Mucosa of descending colon (tissue), 3 donors: Measurements from ENCODE around the gene PPM1B. TPM values are rescaled to one million over a fixed set of nuclear protein-coding genes. Genes with fewer than 3 reads are reported as not detected.
A peak's percentile ranks its signal among the peaks of the same experiment; 100 is the strongest.

Experiments
- ATAC-seq: fragments of 200-7000 bp; cut with Tn5 transposase; one replicate; pipeline ENCODE4 v1.9.1; 2020; ENCODE audit warnings: mild to moderate bottlenecking, moderate library complexity
- DNase-seq, 3 donors: peaks; one replicate each; pipeline ENCODE4 v3.0.0-alpha.2; 2020
- H3K36me3 ChIP-seq: fragments of 200-600 bp; one replicate; pipeline ENCODE4 v1.8.0; 2021; ENCODE audit warnings: low read depth, mild to moderate bottlenecking
- H3K4me1 ChIP-seq: fragments of 200-600 bp; one replicate; pipeline ENCODE4 v1.8.0; 2021; ENCODE audit warnings: low read depth, mild to moderate bottlenecking
- H3K4me3 ChIP-seq: fragments of 200-600 bp; one replicate; pipeline ENCODE4 v1.8.0; 2021; ENCODE audit warnings: mild to moderate bottlenecking
- H3K9me3 ChIP-seq: fragments of 200-600 bp; one replicate; pipeline ENCODE4 v1.8.0; 2021; ENCODE audit warnings: mild to moderate bottlenecking
- intact Hi-C, 2 donors: fragments of 100-400 bp; cut with DNase I in 1 of 2; cut with micrococcal nuclease in 1 of 2; formaldehyde crosslinking; loops; one replicate each; pipeline versions ENCODE4 v1.11.0 to v1.11.1; 2022; cut with DNase I, micrococcal nuclease
- total RNA-seq, 3 donors: library from RNA; stranded (reverse); fragmentation: NEBNext Ultra II Directional in 2 of 3; extraction: Animal tissue kit (Norgen Biotek cat#: 25700) in 2 of 3; gene quantifications; one replicate each; pipeline versions ENCODE4 v1.2.1 to v1.2.4, GENCODE V29; 2021 to 2023
- TF ChIP-seq, protein P1 (sequence below): fragments of 200-600 bp; IDR thresholded peaks from one replicate; pipeline ENCODE4 v1.8.0; 2022; ENCODE audit warnings: antibody characterized with exemption, mild to moderate bottlenecking
- donor health status: DM: no; HTN: no; CAD: no; lungs with moderate emphysema.
- donor health status: DM: no; HTN: no; CAD: no.
- donor health status: DM: no; HTN: yes; CAD: no.

The PPM1B gene
- total RNA-seq, 3 donors from 2014 or later, result 59.8 to 75.4 (median 65.2) TPM

DNA sequence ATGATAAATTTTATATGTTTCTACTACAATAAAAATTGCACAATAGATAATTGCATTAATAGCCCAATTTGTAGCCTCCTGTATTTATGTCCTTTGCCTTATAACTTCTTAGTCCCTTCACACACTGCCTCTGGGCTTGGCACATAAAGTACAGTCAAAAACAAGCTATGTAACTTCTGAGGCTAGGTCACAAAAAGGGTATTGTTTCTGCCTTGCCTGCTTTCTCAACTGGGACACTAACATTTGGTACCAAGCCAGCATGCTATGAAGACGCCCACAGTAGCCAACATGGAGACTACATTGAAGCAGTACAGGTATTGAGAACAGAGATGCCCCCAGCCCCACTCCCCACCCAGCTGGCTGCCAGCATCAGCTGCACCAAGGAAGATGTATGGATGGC, 101.2 kb downstream of the PPM1B start:
- ATAC-seq, result no peak

DNA sequence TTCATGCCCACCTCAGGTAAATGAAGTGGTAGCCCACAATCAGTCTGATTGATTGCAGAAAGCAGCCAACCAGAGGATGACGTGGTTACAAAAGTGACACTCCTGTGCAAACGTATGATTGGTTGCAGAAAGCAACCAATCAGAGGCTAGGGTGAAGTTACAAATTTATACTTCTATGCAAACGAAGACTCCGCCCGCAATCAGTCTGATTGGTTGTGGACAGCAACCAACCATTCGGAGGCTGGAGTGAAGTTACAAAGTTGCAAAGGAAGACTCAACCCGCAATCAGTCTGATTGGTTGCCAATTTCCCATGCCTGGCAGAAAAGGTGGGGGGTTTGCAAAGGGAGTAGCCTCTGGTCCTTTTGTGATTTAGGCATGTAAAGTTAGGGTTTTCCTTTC, 102.6 kb downstream of the PPM1B start:
- Histone ChIP-seq H3K36me3 (no peaks in the 10 kb centered on the region), H3K4me1 (no peaks in the 10 kb centered on the region), H3K9me3 (no peaks in the 10 kb centered on the region), H3K4me3 (no peak overlapping the region)
- TF ChIP-seq, protein P1, sequence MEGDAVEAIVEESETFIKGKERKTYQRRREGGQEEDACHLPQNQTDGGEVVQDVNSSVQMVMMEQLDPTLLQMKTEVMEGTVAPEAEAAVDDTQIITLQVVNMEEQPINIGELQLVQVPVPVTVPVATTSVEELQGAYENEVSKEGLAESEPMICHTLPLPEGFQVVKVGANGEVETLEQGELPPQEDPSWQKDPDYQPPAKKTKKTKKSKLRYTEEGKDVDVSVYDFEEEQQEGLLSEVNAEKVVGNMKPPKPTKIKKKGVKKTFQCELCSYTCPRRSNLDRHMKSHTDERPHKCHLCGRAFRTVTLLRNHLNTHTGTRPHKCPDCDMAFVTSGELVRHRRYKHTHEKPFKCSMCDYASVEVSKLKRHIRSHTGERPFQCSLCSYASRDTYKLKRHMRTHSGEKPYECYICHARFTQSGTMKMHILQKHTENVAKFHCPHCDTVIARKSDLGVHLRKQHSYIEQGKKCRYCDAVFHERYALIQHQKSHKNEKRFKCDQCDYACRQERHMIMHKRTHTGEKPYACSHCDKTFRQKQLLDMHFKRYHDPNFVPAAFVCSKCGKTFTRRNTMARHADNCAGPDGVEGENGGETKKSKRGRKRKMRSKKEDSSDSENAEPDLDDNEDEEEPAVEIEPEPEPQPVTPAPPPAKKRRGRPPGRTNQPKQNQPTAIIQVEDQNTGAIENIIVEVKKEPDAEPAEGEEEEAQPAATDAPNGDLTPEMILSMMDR, result no peak
- ATAC-seq (no peak), DNase-seq (no peak)
- intact Hi-C loops, result no loop called here

More for the DNA sequence above, 101.2 kb downstream of the PPM1B start:
- intact Hi-C loops, result no loop called here
- Histone ChIP-seq H3K36me3 (no peaks in the 10 kb centered on the region), H3K4me1 (no peaks in the 10 kb centered on the region), H3K4me3 (no peak overlapping the region), H3K9me3 (no peaks in the 10 kb centered on the region)
- TF ChIP-seq, protein P1, result no peak
- no peak for DNase-seq

DNA sequence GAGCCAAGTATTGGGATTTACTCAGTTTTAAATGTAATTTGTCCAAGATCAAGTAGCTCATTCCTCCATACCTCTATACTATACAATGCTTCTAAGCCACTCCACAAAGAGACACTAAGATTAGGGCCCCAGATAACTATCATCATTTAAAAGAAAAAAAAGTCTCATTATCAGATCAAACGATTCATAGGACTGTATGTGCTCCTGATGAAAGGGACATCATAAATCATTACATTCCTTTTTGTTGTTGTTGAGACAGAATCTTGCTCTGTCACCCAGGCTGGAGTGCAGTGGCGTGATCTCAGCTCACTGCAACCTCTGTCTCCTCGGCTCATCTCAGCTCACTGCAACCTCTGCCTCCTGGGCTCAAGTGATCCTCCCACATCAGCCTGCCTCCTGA, 104.4 kb downstream of the PPM1B start:
- ATAC-seq (no peak), DNase-seq (no peak)
- Histone ChIP-seq H3K36me3 (no peaks in the 10 kb centered on the region), H3K4me1 (peaks cover 6% of the 10 kb centered on the region), H3K4me3 (no peak overlapping the region), H3K9me3 (no peaks in the 10 kb centered on the region)
- TF ChIP-seq, protein P1, result no peak
- intact Hi-C loops, result no loop called here

DNA sequence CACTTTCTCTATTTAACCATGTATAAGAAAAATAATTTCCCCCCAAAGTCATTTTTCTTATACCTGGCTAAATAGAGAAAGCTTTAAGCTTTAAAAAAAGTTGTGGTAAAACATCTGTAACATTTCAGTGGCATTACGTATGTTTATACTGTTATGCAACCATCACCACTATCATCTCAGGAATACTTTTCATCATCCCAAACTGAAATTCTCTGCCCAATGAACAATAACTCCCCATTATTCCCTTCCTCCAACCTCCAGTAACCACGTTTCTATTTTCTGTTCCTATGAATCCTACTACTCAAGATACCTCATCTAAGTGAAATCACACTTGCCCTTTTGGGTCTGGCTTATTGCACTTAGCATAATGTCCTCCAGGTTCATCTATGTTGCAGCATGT, 104.9 kb downstream of the PPM1B start:
- Histone ChIP-seq H3K36me3 (no peaks in the 10 kb centered on the region), H3K9me3 (no peaks in the 10 kb centered on the region), H3K4me1 (peaks cover 8% of the 10 kb centered on the region), H3K4me3 (no peak overlapping the region)
- TF ChIP-seq, protein P1, result no peak
- DNase-seq, result no peak
- intact Hi-C loops, result no loop called here
- no peak for ATAC-seq

DNA sequence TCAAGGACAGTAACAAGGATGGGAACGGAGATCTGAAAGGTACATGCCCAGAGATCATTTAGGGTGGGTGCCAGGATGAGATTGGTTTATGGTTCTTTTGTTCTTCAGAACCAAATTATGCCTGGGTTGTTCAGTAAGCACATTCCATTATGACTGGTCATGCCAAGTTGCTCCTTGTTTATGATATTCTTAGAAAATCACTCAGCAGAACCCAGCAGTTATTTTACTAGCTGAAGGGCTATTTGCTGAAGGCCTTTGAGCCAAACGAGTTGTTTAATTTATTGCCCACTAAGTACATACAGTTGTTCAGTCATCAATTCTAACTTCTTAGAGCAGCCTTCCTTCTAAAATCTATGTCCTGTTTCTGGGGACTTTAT, 107.2 kb downstream of the PPM1B start:
- Histone ChIP-seq H3K9me3 (no peaks in the 10 kb centered on the region), H3K4me3 (no peak overlapping the region), H3K36me3 (no peaks in the 10 kb centered on the region), H3K4me1 (peaks cover 8% of the 10 kb centered on the region)
- TF ChIP-seq, protein P1, result no peak
- DNase-seq (peak in 1 of 3 donors; percentile 70), ATAC-seq (peak; percentile 89)
- intact Hi-C loops, result no loop called here

DNA sequence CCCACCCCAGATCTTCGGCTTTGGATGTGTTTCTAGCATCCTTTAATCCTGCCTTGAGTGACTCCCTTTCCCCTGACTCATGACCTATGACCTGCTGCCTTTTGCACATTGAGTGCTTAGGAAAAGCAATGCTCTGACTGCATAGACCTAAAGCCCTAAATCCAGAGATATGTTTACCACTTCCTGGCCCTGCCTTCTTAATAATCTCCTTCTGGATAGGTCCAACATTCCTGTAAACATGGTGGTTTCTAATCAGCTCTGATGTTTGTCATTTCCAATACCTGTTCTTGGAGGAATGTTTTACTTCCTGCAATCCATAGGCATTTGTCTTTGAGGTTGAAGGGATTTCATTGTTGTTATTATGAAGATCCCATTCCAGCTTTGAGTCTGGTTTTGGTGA, 108.9 kb downstream of the PPM1B start:
- intact Hi-C loops, result no loop called here
- ATAC-seq (no peak), DNase-seq (no peak)
- Histone ChIP-seq H3K4me1 (peaks cover 8% of the 10 kb centered on the region), H3K4me3 (no peak overlapping the region), H3K9me3 (no peaks in the 10 kb centered on the region), H3K36me3 (no peaks in the 10 kb centered on the region)
- TF ChIP-seq, protein P1, result no peak
